BLaER1 treated with 17β-estradiol and CSF1 and Interleukin-3, amounts not matched to agents 10 nM and 100 nM (cell line): Measurements from ENCODE around the gene GAL3ST2.
A peak's percentile ranks its signal among the peaks of the same experiment; 100 is the strongest.
"Not testable (repeated sequence)": the region's sequence is repeated elsewhere in the genome, so short reads cannot be mapped to it uniquely, and the experiment has no call there.

Experiments used
- H3K27ac ChIP-seq, 11 experiments: shearing (Covaris generic); formaldehyde crosslinking; 2 replicates each; pipeline ENCODE4 v1.8.1; 2022
- H3K27me3 ChIP-seq, 11 experiments: shearing (Covaris generic); formaldehyde crosslinking; 2 replicates each; pipeline ENCODE4 v1.8.1; 2022
- H3K36me3 ChIP-seq, 11 experiments: shearing (Covaris generic); formaldehyde crosslinking; 2 replicates each; pipeline ENCODE4 v1.8.1; 2022
- H3K4me1 ChIP-seq, 10 experiments: shearing (Covaris generic); formaldehyde crosslinking; 2 replicates each; pipeline ENCODE4 v1.8.1; 2022
- H3K4me2 ChIP-seq, 11 experiments: shearing (Covaris generic); formaldehyde crosslinking; 2 replicates each; pipeline ENCODE4 v1.8.1; 2022
- H3K4me3 ChIP-seq, 10 experiments: shearing (Covaris generic); formaldehyde crosslinking; 2 replicates each; pipeline ENCODE4 v1.8.1; 2022
- H3K9ac ChIP-seq, 11 experiments: shearing (Covaris generic); formaldehyde crosslinking; 2 replicates each; pipeline ENCODE4 v1.8.1; 2022
- H3K9me3 ChIP-seq, 11 experiments: shearing (Covaris generic); formaldehyde crosslinking; replicated peaks in 1 of 11; 2 replicates each; pipeline ENCODE4 v1.8.1; 2022
- H4K20me1 ChIP-seq, 11 experiments: shearing (Covaris generic); formaldehyde crosslinking; 2 replicates each; pipeline ENCODE4 v1.8.1; 2022
- Cebpa-rat ChIP-seq, 11 experiments: shearing (Covaris generic); IDR thresholded peaks; 2 replicates each; pipeline ENCODE4 v1.8.1; 2022

GAL3ST2 gene

GRCh38 chr2:241817126-241817820 is 40.7 kb downstream of the GAL3ST2 start:
- peaks cover 0 to 10% (median 0%) of the 10 kb centered on the region in 11 experiments; a peak in 2 of 22 replicates for H3K27me3 ChIP-seq
- no peaks in the 10 kb centered on the region for H3K36me3 ChIP-seq
- peak overlapping the region; percentile 85 to 98 (median 95) for H3K4me2 ChIP-seq
- H3K9me3 ChIP-seq, result peaks cover 0 to 17% (median 7%) of the 10 kb centered on the region in 11 experiments; a peak in 9 of 22 replicates
- peak overlapping the region in 2 of 10 experiments; percentile 13 to 35; a peak in 1 of 20 replicates for H3K4me3 ChIP-seq
- peak overlapping the region; percentile 13 to 74 (median 51); a peak in 17 of 22 replicates for H3K9ac ChIP-seq
- TF ChIP-seq Cebpa-rat (IDR thresholded peaks at IDR 0.05), result no peak
- H3K4me1 ChIP-seq, result peaks cover 85 to 96% (median 94%) of the 10 kb centered on the region in 10 experiments
- peak overlapping the region; percentile 12 to 91 (median 59); a peak in 20 of 22 replicates for H3K27ac ChIP-seq
- peaks cover 0 to 9% (median 0%) of the 10 kb centered on the region in 11 experiments; a peak in 3 of 22 replicates for H4K20me1 ChIP-seq

- Histone ChIP-seq H3K27ac (peak overlapping the region; percentile 12 to 91 (median 59); a peak in 18 of 22 replicates), H3K9me3 (peaks cover 0 to 17% (median 7%) of the 10 kb centered on the region in 11 experiments; a peak in 9 of 22 replicates), H3K4me1 (peaks cover 85 to 96% (median 94%) of the 10 kb centered on the region in 10 experiments), H3K9ac (peak overlapping the region in 10 of 11 experiments; percentile 13 to 74 (median 53); a peak in 14 of 22 replicates), H3K4me2 (peak overlapping the region; percentile 85 to 98 (median 95))
- not testable (repeated sequence) for H4K20me1 ChIP-seq, H3K36me3 ChIP-seq, H3K27me3 ChIP-seq, H3K4me3 ChIP-seq
Observed at GRCh38 chr2:241817821-241818215, 41.2 kb downstream of the GAL3ST2 start.

DNA sequence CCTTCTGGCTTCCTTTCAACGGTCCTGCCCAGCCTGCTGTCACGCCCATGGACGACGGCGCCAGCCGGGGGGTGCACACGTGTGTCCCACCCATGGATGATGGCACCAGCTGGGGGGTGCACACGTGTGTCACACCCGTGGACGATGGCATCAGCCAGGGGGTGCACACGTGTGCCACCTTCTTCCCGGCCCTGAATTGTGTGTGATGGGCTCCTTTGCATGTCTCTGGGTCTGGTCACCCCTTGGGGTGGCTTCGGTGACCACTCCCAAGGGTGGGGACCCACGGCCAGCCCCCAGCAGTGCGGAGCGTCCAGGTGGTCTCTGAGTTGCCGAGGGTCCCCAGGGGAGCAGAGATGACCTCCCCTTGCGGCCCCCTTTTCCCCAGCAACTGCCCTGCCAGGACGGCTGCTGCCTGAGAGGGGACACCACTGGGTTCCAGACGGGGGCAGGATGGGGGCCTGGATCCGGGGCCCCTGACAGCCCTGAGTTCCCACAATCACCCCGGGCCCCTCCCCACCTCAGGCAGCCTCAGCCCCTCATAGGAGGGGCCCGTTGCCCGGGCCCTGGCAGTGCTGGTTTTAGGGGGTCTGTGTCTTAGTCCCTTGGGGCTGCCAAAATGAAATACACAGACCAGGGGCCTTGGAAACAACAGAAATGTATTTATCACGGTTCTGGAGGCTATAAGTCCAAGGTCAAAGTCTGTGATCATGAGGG is 41.8 kb downstream of the GAL3ST2 start:
- H3K4me1 ChIP-seq, result peaks cover 81 to 93% (median 92%) of the 10 kb centered on the region in 10 experiments

DNA sequence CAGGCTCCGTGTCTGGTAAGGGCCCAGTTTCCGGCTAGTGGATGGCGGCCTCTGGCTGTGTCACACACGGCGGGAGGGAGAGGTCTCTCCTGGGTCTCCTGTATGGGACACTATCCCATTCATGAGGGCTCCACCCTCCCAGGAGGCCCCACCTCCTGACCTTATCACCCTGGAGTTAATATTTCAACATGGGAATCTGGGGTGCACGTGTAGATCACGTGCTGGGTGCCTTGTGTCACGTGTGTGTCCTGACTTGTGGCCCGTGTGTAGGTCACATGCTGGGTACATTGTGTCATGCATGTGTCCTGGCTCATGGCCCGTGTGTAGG is 42.3 kb downstream of the GAL3ST2 start:
- Histone ChIP-seq H3K9me3 (peaks cover 0 to 17% (median 7%) of the 10 kb centered on the region in 11 experiments; a peak in 10 of 22 replicates), H3K4me1 (peaks cover 76 to 92% (median 88%) of the 10 kb centered on the region in 10 experiments), H3K4me3 (no peak overlapping the region), H3K36me3 (peaks cover 0 to 5% (median 0%) of the 10 kb centered on the region in 11 experiments; a peak in 6 of 22 replicates), H3K27me3 (no peaks in the 10 kb centered on the region), H3K4me2 (peak overlapping the region; percentile 85 to 98 (median 95)), H3K9ac (peak overlapping the region in 5 of 11 experiments; percentile 26 to 74 (median 36); a peak in 10 of 22 replicates), H4K20me1 (no peaks in the 10 kb centered on the region), H3K27ac (peak overlapping the region in 8 of 11 experiments; percentile 19 to 91 (median 58); a peak in 14 of 22 replicates)
- TF ChIP-seq Cebpa-rat (IDR thresholded peaks at IDR 0.05), result no peak

More for the DNA sequence above, 41.8 kb downstream of the GAL3ST2 start:
- H3K4me3 ChIP-seq, result no peak overlapping the region
- H3K27me3 ChIP-seq, result 0 out of 22 replicates have a peak, but pooled peaks cover 0 to under 1% (median 0%) of the 10 kb centered on the region in 11 experiments
- peaks cover 0 to 17% (median 7%) of the 10 kb centered on the region in 11 experiments; a peak in 9 of 22 replicates for H3K9me3 ChIP-seq
- no peaks in the 10 kb centered on the region for H3K36me3 ChIP-seq
- peak overlapping the region in 9 of 11 experiments; percentile 17 to 74 (median 34); a peak in 14 of 22 replicates for H3K9ac ChIP-seq
- peak overlapping the region in 9 of 11 experiments; percentile 19 to 91 (median 54); a peak in 16 of 22 replicates for H3K27ac ChIP-seq
- no peak for TF ChIP-seq Cebpa-rat (IDR thresholded peaks at IDR 0.05)
- H4K20me1 ChIP-seq, result peaks cover 0 to 2% (median 0%) of the 10 kb centered on the region in 11 experiments; a peak in 2 of 22 replicates
- H3K4me2 ChIP-seq, result peak overlapping the region; percentile 85 to 98 (median 95)

- not testable (repeated sequence) for H3K4me3 ChIP-seq, H4K20me1 ChIP-seq, H3K27me3 ChIP-seq
- peaks cover 0 to 16% (median 0%) of the 10 kb centered on the region in 11 experiments; a peak in 8 of 22 replicates for H3K36me3 ChIP-seq
- peak overlapping the region in 4 of 11 experiments; percentile 74 to 88 (median 84); a peak in 6 of 22 replicates for H3K27ac ChIP-seq
- H3K9me3 ChIP-seq, result peaks cover 1 to 12% (median 3%) of the 10 kb centered on the region in 11 experiments; a peak in 15 of 22 replicates
- H3K9ac ChIP-seq, result peak overlapping the region in 2 of 11 experiments; percentile 77; a peak in 1 of 22 replicates
- H3K4me1 ChIP-seq, result peaks cover 68 to 85% (median 77%) of the 10 kb centered on the region in 10 experiments
- peak overlapping the region; percentile 83 to 100 (median 93); a peak in 21 of 22 replicates for H3K4me2 ChIP-seq
Observed at GRCh38 chr2:241819947-241820624, 43.5 kb downstream of the GAL3ST2 start.

DNA sequence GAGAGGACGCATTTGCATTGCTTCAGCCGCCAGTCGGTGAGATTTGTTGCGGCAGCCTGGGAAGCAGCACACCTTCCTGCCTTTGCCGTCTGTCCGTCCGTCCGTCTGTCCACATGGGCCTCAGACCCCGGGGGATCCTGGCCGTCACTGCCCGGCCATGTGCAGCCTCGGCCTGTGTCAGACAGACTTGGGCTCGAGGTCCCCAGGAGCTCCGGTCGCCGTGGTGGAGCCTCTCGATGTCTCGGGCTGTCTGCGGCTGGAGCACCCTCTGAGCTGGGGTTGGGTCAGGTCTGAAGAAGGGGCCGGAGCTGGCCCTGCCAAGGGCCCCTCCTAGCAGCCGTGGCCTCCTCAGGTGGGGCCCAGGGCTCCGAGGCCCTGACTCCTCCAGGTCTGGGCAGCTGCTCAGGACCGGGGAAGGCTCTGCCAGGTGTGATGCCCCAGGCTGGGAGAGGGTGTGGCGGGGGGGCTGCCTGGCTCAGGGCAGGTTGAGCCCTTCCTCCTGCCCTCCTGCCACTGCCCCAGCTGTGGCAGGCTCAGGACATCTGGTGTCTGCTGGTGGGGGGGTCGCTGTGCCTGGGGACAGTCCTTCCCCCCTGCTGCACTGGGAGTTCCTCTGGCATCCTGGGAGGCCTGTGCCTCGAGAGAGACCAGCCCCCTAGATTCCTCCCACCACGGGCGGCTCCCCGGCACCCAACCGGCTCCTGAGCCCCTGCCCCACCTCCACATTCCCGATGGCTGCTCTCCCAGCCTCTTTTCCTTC is 44.2 kb downstream of the GAL3ST2 start:
- no peaks in the 10 kb centered on the region for H4K20me1 ChIP-seq
- no peaks in the 10 kb centered on the region for H3K27me3 ChIP-seq
- peak overlapping the region; percentile 69 to 94 (median 79); a peak in 21 of 22 replicates for H3K9ac ChIP-seq
- peaks cover 64 to 78% (median 70%) of the 10 kb centered on the region in 10 experiments for H3K4me1 ChIP-seq
- H3K9me3 ChIP-seq, result peaks cover 1 to 15% (median 10%) of the 10 kb centered on the region in 11 experiments; a peak in 21 of 22 replicates
- H3K4me3 ChIP-seq, result peak overlapping the region; percentile 48 to 72 (median 64); a peak in 19 of 20 replicates
- no peak for TF ChIP-seq Cebpa-rat (IDR thresholded peaks at IDR 0.05)
- H3K4me2 ChIP-seq, result peak overlapping the region; percentile 83 to 100 (median 93)
- peaks cover 0 to 23% (median 0%) of the 10 kb centered on the region in 11 experiments; a peak in 8 of 22 replicates for H3K36me3 ChIP-seq
- peak overlapping the region; percentile 74 to 94 (median 85) for H3K27ac ChIP-seq

- Histone ChIP-seq H4K20me1 (no peaks in the 10 kb centered on the region), H3K9me3 (peaks cover 10 to 24% (median 19%) of the 10 kb centered on the region in 11 experiments), H3K36me3 (peaks cover 0 to 31% (median under 1%) of the 10 kb centered on the region in 11 experiments; a peak in 10 of 22 replicates), H3K27me3 (no peaks in the 10 kb centered on the region), H3K4me1 (peaks cover 56 to 70% (median 62%) of the 10 kb centered on the region in 10 experiments), H3K9ac (peak overlapping the region; percentile 69 to 94 (median 79)), H3K4me2 (peak overlapping the region; percentile 83 to 100 (median 93)), H3K4me3 (peak overlapping the region; percentile 48 to 72 (median 64)), H3K27ac (peak overlapping the region; percentile 74 to 94 (median 85))
- TF ChIP-seq Cebpa-rat (IDR thresholded peaks at IDR 0.05), result no peak
Observed at GRCh38 chr2:241821460-241822263, 45.0 kb downstream of the GAL3ST2 start.
